Loucy (cell line): Measurements from ENCODE around the gene CRYBA1.

Source experiments
- H2AFZ ChIP-seq: fragments of 200-600 bp; sonication (generic); 2 replicates; pipeline ENCODE4 v1.6.0; 2016; ENCODE audit warnings: antibody characterized with exemption, mild to moderate bottlenecking, low read length, moderate library complexity
- H3F3A ChIP-seq: fragments of 200-600 bp; 2 replicates; pipeline ENCODE4 v1.6.0; 2016; ENCODE audit warnings: antibody characterized with exemption, low read depth, mild to moderate bottlenecking
- H3K27me3 ChIP-seq: fragments of 200-600 bp; sonication (generic); 2 replicates; pipeline ENCODE4 v1.6.1; 2014; ENCODE audit warnings: low read length, mild to moderate bottlenecking; ENCODE audit not compliant: insufficient read depth, poor library complexity, severe bottlenecking
- H3K36me3 ChIP-seq: fragments of 200-600 bp; sonication (generic); 2 replicates; pipeline ENCODE4 v1.6.1; 2016; ENCODE audit warnings: low read length; ENCODE audit not compliant: insufficient read depth
- H3K4me1 ChIP-seq: fragments of 200-600 bp; sonication (generic); 2 replicates; pipeline ENCODE4 v1.5.1; 2014; ENCODE audit warnings: low read length, mild to moderate bottlenecking; ENCODE audit not compliant: insufficient read depth, poor library complexity, severe bottlenecking
- H3K4me2 ChIP-seq: fragments of 200-600 bp; sonication (generic); 2 replicates; pipeline ENCODE4 v1.6.0; 2014; ENCODE audit warnings: antibody characterized with exemption, low read length, low read depth, mild to moderate bottlenecking; ENCODE audit not compliant: poor library complexity, severe bottlenecking
- H3K4me3 ChIP-seq: fragments of 200-600 bp; sonication (generic); 2 replicates; pipeline ENCODE4 v1.5.1; 2014; ENCODE audit warnings: low read length, mild to moderate bottlenecking, mixed read lengths; ENCODE audit not compliant: poor library complexity, severe bottlenecking
- H3K79me2 ChIP-seq: fragments of 200-600 bp; sonication (generic); 2 replicates; pipeline ENCODE4 v1.6.1; 2014; ENCODE audit warnings: low read length; ENCODE audit not compliant: insufficient read depth
- H3K9ac ChIP-seq: fragments of 200-600 bp; sonication (generic); 2 replicates; pipeline ENCODE4 v1.6.0; 2014; ENCODE audit warnings: mild to moderate bottlenecking, low read depth, low read length, moderate library complexity; ENCODE audit not compliant: poor library complexity, severe bottlenecking
- H3K9me2 ChIP-seq: fragments of 200-600 bp; sonication (generic); replicated peaks from 2 replicates; pipeline ENCODE4 v1.6.1; 2016; ENCODE audit warnings: low read depth, low read length, mixed read lengths
- H3K9me3 ChIP-seq: fragments of 200-600 bp; sonication (generic); 2 replicates; pipeline ENCODE4 v1.6.1; 2014; ENCODE audit warnings: mild to moderate bottlenecking, antibody characterized with exemption, low read length, low read depth; ENCODE audit not compliant: insufficient read depth
- H4K20me1 ChIP-seq: fragments of 200-600 bp; sonication (generic); 2 replicates; pipeline ENCODE4 v1.6.0; 2014; ENCODE audit warnings: antibody characterized with exemption, low read length, mild to moderate bottlenecking; ENCODE audit not compliant: insufficient read depth, poor library complexity, severe bottlenecking
- CTCF ChIP-seq: fragments of 200-600 bp; sonication (generic); conservative IDR thresholded peaks from 2 replicates; pipeline ENCODE4 v1.5.1; 2014; ENCODE audit warnings: mild to moderate bottlenecking, antibody characterized with exemption, low read length
- EZH2phosphoT487 ChIP-seq: fragments of 200-600 bp; IDR thresholded peaks from 2 replicates; pipeline ENCODE4 v1.6.1; 2018; ENCODE audit warnings: antibody characterized with exemption, mild to moderate bottlenecking, moderate library complexity, borderline replicate concordance

The CRYBA1 gene

GRCh38 chr17:29243792-29244191 is 2.9 kb upstream of the CRYBA1 start:
- Histone ChIP-seq H4K20me1 (no peaks in the 10 kb centered on the region), H3K4me2 (no peak overlapping the region), H3K36me3 (no peaks in the 10 kb centered on the region), H3K9me3 (no peaks in the 10 kb centered on the region), H3F3A (no peaks in the 10 kb centered on the region), H3K4me3 (no peak overlapping the region), H3K79me2 (no peaks in the 10 kb centered on the region), H2AFZ (no peak overlapping the region), H3K9me2 (no peaks in the 10 kb centered on the region), H3K27me3 (no peaks in the 10 kb centered on the region), H3K9ac (no peak overlapping the region), H3K4me1 (no peaks in the 10 kb centered on the region)
- TF ChIP-seq EZH2phosphoT487 (no peak), CTCF (peak; percentile 64)

- no peak overlapping the region for H3K4me3 ChIP-seq
- TF ChIP-seq CTCF, result no peak
- no peak for TF ChIP-seq EZH2phosphoT487
- H3K79me2 ChIP-seq, result no peaks in the 10 kb centered on the region
- H4K20me1 ChIP-seq, result no peaks in the 10 kb centered on the region
- H3K9me3 ChIP-seq, result no peaks in the 10 kb centered on the region
- H3K36me3 ChIP-seq, result no peaks in the 10 kb centered on the region
- no peak overlapping the region for H3K9ac ChIP-seq
- H3K27me3 ChIP-seq, result no peaks in the 10 kb centered on the region
- H3K4me2 ChIP-seq, result no peak overlapping the region
- no peaks in the 10 kb centered on the region for H3K4me1 ChIP-seq
- H3K9me2 ChIP-seq, result no peaks in the 10 kb centered on the region
- H2AFZ ChIP-seq, result no peak overlapping the region
- no peaks in the 10 kb centered on the region for H3F3A ChIP-seq
These were observed 1.3 kb upstream of the CRYBA1 start for GRCh38 chr17:29245401-29245800.

- Histone ChIP-seq H3K27me3 (no peaks in the 10 kb centered on the region), H2AFZ (no peak overlapping the region), H3K4me3 (no peak overlapping the region), H3K9me2 (no peaks in the 10 kb centered on the region), H4K20me1 (no peaks in the 10 kb centered on the region), H3F3A (no peaks in the 10 kb centered on the region), H3K9me3 (no peaks in the 10 kb centered on the region), H3K79me2 (no peaks in the 10 kb centered on the region), H3K9ac (no peak overlapping the region), H3K4me2 (no peak overlapping the region), H3K4me1 (no peaks in the 10 kb centered on the region), H3K36me3 (no peaks in the 10 kb centered on the region)
- TF ChIP-seq CTCF, result no peak
- TF ChIP-seq EZH2phosphoT487, result no peak
These were observed 560 bp downstream of the CRYBA1 start for GRCh38 chr17:29247219-29247618.
